Hepatocyte (in vitro differentiated cells): ENCODE measurements around the gene FNDC3B. TPM values are rescaled to one million over a fixed set of nuclear protein-coding genes. Genes with fewer than 3 reads are reported as not detected.

ENCODE experiments used
- DNase-seq: peaks from one replicate; pipeline ENCODE4 v3.0.0-alpha.2; 2016; ENCODE audit warnings: low spot score
- H2AFZ ChIP-seq: fragments of 200-600 bp; sonication (generic); 2 replicates; pipeline ENCODE4 v1.6.0; 2016; ENCODE audit warnings: antibody characterized with exemption, mild to moderate bottlenecking
- H3K27ac ChIP-seq: fragments of 200-600 bp; sonication (generic); 2 replicates; pipeline ENCODE4 v1.5.1; 2016; ENCODE audit warnings: mild to moderate bottlenecking
- H3K27me3 ChIP-seq: fragments of 200-600 bp; sonication (generic); 2 replicates; pipeline ENCODE4 v1.6.1; 2016
- H3K36me3 ChIP-seq: fragments of 200-600 bp; sonication (generic); replicated peaks from 2 replicates; pipeline ENCODE4 v1.5.1; 2016; ENCODE audit warnings: low read depth; ENCODE audit not compliant: insufficient read depth
- H3K4me1 ChIP-seq: fragments of 200-600 bp; sonication (generic); 2 replicates; pipeline ENCODE4 v1.5.1; 2016; ENCODE audit warnings: mild to moderate bottlenecking, moderate library complexity; ENCODE audit not compliant: insufficient read depth
- H3K4me2 ChIP-seq: fragments of 200-600 bp; sonication (generic); 2 replicates; pipeline ENCODE4 v1.6.0; 2016
- H3K4me3 ChIP-seq: fragments of 200-600 bp; sonication (generic); 2 replicates; pipeline ENCODE4 v1.5.1; 2016; ENCODE audit warnings: mild to moderate bottlenecking
- H3K79me2 ChIP-seq: fragments of 200-600 bp; sonication (generic); 2 replicates; pipeline ENCODE4 v1.6.0; 2017; ENCODE audit warnings: mild to moderate bottlenecking
- H3K9me2 ChIP-seq: fragments of 200-600 bp; sonication (generic); replicated peaks from 2 replicates; pipeline ENCODE4 v1.6.0; 2017; ENCODE audit warnings: mild to moderate bottlenecking; ENCODE audit not compliant: insufficient read depth
- H3K9me3 ChIP-seq: fragments of 200-600 bp; sonication (generic); 2 replicates; pipeline ENCODE4 v1.5.1; 2016; ENCODE audit warnings: low read depth, mild to moderate bottlenecking
- H4K20me1 ChIP-seq: fragments of 200-600 bp; sonication (generic); 2 replicates; pipeline ENCODE4 v1.6.0; 2016; ENCODE audit warnings: mild to moderate bottlenecking; ENCODE audit not compliant: insufficient read depth, poor library complexity, severe bottlenecking
- CTCF ChIP-seq: fragments of 200-600 bp; sonication (generic); IDR thresholded peaks from 2 replicates; pipeline ENCODE4 v1.5.1; 2016; ENCODE audit warnings: antibody characterized with exemption, mild to moderate bottlenecking; ENCODE audit not compliant: poor library complexity
- EZH2 ChIP-seq: fragments of 200-600 bp; sonication (generic); IDR thresholded peaks from 2 replicates; pipeline ENCODE4 v1.6.1; 2016; ENCODE audit warnings: antibody characterized with exemption, mild to moderate bottlenecking, borderline replicate concordance
- EZH2phosphoT487 ChIP-seq: fragments of 200-600 bp; sonication (generic); IDR thresholded peaks from one replicate; pipeline ENCODE4 v1.6.1; 2018; ENCODE audit warnings: antibody characterized with exemption, mild to moderate bottlenecking, low read depth, moderate library complexity; ENCODE audit not compliant: unreplicated experiment, severe bottlenecking
- WGBS: methylation state at CpG from one replicate; pipeline ENCODE4 v1.1.6; 2016; ENCODE audit warnings: low lambda C conversion rate; ENCODE audit errors: missing lambda C conversion rate; 5-methylcytosine and 5-hydroxymethylcytosine counted together
- polyA plus RNA-seq: library from polyadenylated mRNA; unstranded; fragments of >200 nt; fragmentation: Nextera tagmentation; extraction: Ambion mirVana; gene quantifications from 2 replicates; pipeline ENCODE4 v1.2.1, GENCODE V29; 2016
- total RNA-seq: library from RNA; depleted of rRNA; stranded (reverse); fragments of >200 nt; gene quantifications from 2 replicates; pipeline ENCODE4 v1.2.3, GENCODE V29; 2014

FNDC3B gene
- total and polyA plus RNA-seq, 2 experiments from 2014 or later: 61.2 to 113 TPM

GRCh38 chr3:172163320-172163719, 123.9 kb downstream of the FNDC3B start:
- WGBS: 94% methylated on average over 3 of the region's 3 CpGs
- H3K4me2 ChIP-seq: no peak overlapping the region
- no peak for DNase-seq

GRCh38 chr3:172164620-172165362, 125.4 kb downstream of the FNDC3B start:
- TF ChIP-seq CTCF: no peak
- TF ChIP-seq EZH2: no peak
- no peak for TF ChIP-seq EZH2phosphoT487
- Histone ChIP-seq H2AFZ (no peak overlapping the region), H3K27ac (no peak overlapping the region), H3K36me3 (no peaks in the 10 kb centered on the region), H3K27me3 (no peaks in the 10 kb centered on the region), H3K4me2 (no peak overlapping the region), H3K4me1 (peaks cover 11% of the 10 kb centered on the region), H3K79me2 (peaks cover 94% of the 10 kb centered on the region), H3K9me2 (no peaks in the 10 kb centered on the region), H3K4me3 (no peak overlapping the region), H4K20me1 (peaks cover 5% of the 10 kb centered on the region), H3K9me3 (no peaks in the 10 kb centered on the region)
- 95% methylated on average over 6 of the region's 6 CpGs for WGBS
- DNase-seq: no peak

More at GRCh38 chr3:172163320-172163719, 123.9 kb downstream of the FNDC3B start:
- Histone ChIP-seq H3K36me3 (no peaks in the 10 kb centered on the region), H4K20me1 (peaks cover 5% of the 10 kb centered on the region), H3K9me2 (no peaks in the 10 kb centered on the region), H3K27me3 (no peaks in the 10 kb centered on the region), H3K4me1 (no peaks in the 10 kb centered on the region), H3K9me3 (no peaks in the 10 kb centered on the region), H3K79me2 (peaks cover 96% of the 10 kb centered on the region), H3K27ac (no peak overlapping the region), H2AFZ (no peak overlapping the region), H3K4me3 (no peak overlapping the region)
- TF ChIP-seq CTCF (no peak), EZH2phosphoT487 (no peak), EZH2 (no peak)

GRCh38 chr3:172166261-172166660, 126.9 kb downstream of the FNDC3B start:
- Histone ChIP-seq H2AFZ (no peak overlapping the region), H3K9me2 (no peaks in the 10 kb centered on the region), H3K27me3 (no peaks in the 10 kb centered on the region), H3K4me2 (no peak overlapping the region), H4K20me1 (peaks cover 15% of the 10 kb centered on the region), H3K79me2 (peaks cover 95% of the 10 kb centered on the region), H3K4me1 (peaks cover 22% of the 10 kb centered on the region), H3K9me3 (no peaks in the 10 kb centered on the region), H3K4me3 (no peak overlapping the region), H3K36me3 (no peaks in the 10 kb centered on the region), H3K27ac (no peak overlapping the region)
- WGBS: 95% methylated on average over 6 of the region's 6 CpGs
- TF ChIP-seq EZH2 (no peak), EZH2phosphoT487 (no peak), CTCF (no peak)
- DNase-seq: no peak
